NB4 (cell line): ENCODE data around the gene VAV2.

ENCODE experiments used
- MYC ChIP-seq: IDR thresholded peaks from 2 replicates; pipeline ENCODE4 v1.6.1; 2011; ENCODE audit warnings: low read depth, low read length
- POLR2A ChIP-seq: IDR thresholded peaks from 2 replicates; pipeline ENCODE4 v1.6.1; 2011; ENCODE audit warnings: mild to moderate bottlenecking; ENCODE audit not compliant: insufficient read length; ENCODE audit errors: extremely low read depth
- TF ChIP-seq, protein P1 (sequence below): IDR thresholded peaks from one replicate; pipeline ENCODE4 v1.5.1; 2012; ENCODE audit warnings: low read depth, low read length
- TF ChIP-seq, protein P2 (sequence below): IDR thresholded peaks from 2 replicates; pipeline ENCODE4 v1.6.1; 2011; ENCODE audit warnings: low read depth, low read length

DNA sequence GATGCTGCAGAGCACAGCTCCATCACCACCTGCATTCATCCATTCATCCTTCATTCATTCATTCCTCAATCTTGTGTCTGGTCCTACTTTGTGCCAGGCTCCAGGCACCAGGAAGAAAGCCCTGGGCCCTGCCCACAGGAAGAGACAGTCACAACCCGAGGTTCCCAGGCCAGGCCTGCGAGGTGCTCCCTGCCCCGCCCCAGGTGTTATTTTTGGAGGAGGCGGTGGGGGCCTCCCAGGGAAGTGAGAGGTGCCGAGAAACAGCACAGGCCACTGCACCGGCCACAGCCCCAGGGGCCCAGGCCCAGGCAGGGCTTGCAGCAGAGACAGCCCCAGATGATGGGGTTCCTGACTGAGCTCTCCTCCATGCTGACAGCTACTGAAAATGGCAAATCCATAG is 33.4 kb downstream of the VAV2 start:
- TF ChIP-seq, protein P1, sequence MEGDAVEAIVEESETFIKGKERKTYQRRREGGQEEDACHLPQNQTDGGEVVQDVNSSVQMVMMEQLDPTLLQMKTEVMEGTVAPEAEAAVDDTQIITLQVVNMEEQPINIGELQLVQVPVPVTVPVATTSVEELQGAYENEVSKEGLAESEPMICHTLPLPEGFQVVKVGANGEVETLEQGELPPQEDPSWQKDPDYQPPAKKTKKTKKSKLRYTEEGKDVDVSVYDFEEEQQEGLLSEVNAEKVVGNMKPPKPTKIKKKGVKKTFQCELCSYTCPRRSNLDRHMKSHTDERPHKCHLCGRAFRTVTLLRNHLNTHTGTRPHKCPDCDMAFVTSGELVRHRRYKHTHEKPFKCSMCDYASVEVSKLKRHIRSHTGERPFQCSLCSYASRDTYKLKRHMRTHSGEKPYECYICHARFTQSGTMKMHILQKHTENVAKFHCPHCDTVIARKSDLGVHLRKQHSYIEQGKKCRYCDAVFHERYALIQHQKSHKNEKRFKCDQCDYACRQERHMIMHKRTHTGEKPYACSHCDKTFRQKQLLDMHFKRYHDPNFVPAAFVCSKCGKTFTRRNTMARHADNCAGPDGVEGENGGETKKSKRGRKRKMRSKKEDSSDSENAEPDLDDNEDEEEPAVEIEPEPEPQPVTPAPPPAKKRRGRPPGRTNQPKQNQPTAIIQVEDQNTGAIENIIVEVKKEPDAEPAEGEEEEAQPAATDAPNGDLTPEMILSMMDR, result no peak
- TF ChIP-seq, protein P2, sequence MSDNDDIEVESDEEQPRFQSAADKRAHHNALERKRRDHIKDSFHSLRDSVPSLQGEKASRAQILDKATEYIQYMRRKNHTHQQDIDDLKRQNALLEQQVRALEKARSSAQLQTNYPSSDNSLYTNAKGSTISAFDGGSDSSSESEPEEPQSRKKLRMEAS, result no peak
- no peak for TF ChIP-seq MYC
- TF ChIP-seq POLR2A, result no peak
